Right lobe of liver (tissue), 6 donors: ENCODE measurements around the gene STARD8. TPM values are rescaled to one million over a fixed set of nuclear protein-coding genes. Genes with fewer than 3 reads are reported as not detected.

Experiments
- ATAC-seq, 4 donors: fragments of 200-7000 bp; cut with Tn5 transposase; one replicate each; pipeline ENCODE4 v1.9.1; 2020; ENCODE audit warnings: mild to moderate bottlenecking in 4 of 4, moderate library complexity in 4 of 4
- DNase-seq, 3 donors: peaks; one replicate each; pipeline ENCODE4 v3.0.0-alpha.2; 2020
- H3K27ac ChIP-seq, 3 donors: fragments of 200-600 bp; one replicate each; pipeline ENCODE4 v1.8.0; 2022
- H3K27me3 ChIP-seq, 2 donors: fragments of 200-600 bp; one replicate each; pipeline ENCODE4 v1.8.0; 2022
- H3K36me3 ChIP-seq, 4 donors: fragments of 200-600 bp; sonication (generic) in 1 of 4; one replicate each; pipeline versions ENCODE4 v1.5.1 to v1.8.0; 2017 to 2022; ENCODE audit warnings: control low read depth in 1 of 4
- H3K4me1 ChIP-seq, 4 donors: fragments of 200-600 bp; sonication (generic) in 1 of 4; one replicate each; pipeline versions ENCODE4 v1.5.1 to v1.8.0; 2017 to 2022; ENCODE audit warnings: control low read depth in 1 of 4
- H3K4me3 ChIP-seq, 3 donors: fragments of 200-600 bp; one replicate each; pipeline ENCODE4 v1.8.0; 2022
- H3K9me3 ChIP-seq, 4 donors: fragments of 200-600 bp; sonication (generic) in 1 of 4; one replicate each; pipeline versions ENCODE4 v1.5.1 to v1.8.0; 2017 to 2022; ENCODE audit warnings: control low read depth in 1 of 4
- POLR2A ChIP-seq: fragments of 450-650 bp; IDR thresholded peaks from one replicate; pipeline ENCODE4 v1.6.1; 2017; ENCODE audit warnings: antibody characterized with exemption, mild to moderate bottlenecking
- WGBS: methylation state at CpG from one replicate; pipeline ENCODE4 v1.1.6; 2018; ENCODE audit warnings: low coverage, low lambda C conversion rate; ENCODE audit not compliant: insufficient coverage; ENCODE audit errors: missing lambda C conversion rate; 5-methylcytosine and 5-hydroxymethylcytosine counted together
- intact Hi-C, 2 donors: fragments of 100-400 bp; cut with DNase I; formaldehyde crosslinking; loops; one replicate each; pipeline versions ENCODE4 v1.11.2 to v1.14.1; 2022
- total RNA-seq, 6 experiments: library from RNA; depleted of rRNA in 2 of 6; stranded (reverse); fragments of >200 nt in 2 of 6; fragmentation: NEBNext Ultra II Directional in 3 of 6; extraction: Animal tissue kit (Norgen Biotek cat#: 25700) in 3 of 6; gene quantifications; one replicate each; pipeline versions ENCODE4 v1.1.0 to v1.2.4, GENCODE V29; 2016 to 2023
- TF ChIP-seq, protein P1 (sequence below), 4 donors: fragments of 200-600 bp in 3 of 4; fragments of 450-650 bp in 1 of 4; IDR thresholded peaks; one replicate each; pipeline versions ENCODE4 v1.5.1 to v1.8.0; 2016 to 2022; ENCODE audit warnings: antibody characterized with exemption in 4 of 4, mild to moderate bottlenecking in 2 of 4
- donor health status: DM: no; HTN: yes; CAD: no.
- donor health status: DM: no; HTN: no; CAD: no.
- donor health status: DM: no; HTN: no; CAD: no.
- donor health status: DM: no; HTN: yes; CAD: no.
- donor health status: DM: no; HTN: yes; CAD: no.

Gene STARD8
- total RNA-seq, 6 experiments from 2014 or later = 6.6 to 11.5 (median 7.6) TPM

DNA sequence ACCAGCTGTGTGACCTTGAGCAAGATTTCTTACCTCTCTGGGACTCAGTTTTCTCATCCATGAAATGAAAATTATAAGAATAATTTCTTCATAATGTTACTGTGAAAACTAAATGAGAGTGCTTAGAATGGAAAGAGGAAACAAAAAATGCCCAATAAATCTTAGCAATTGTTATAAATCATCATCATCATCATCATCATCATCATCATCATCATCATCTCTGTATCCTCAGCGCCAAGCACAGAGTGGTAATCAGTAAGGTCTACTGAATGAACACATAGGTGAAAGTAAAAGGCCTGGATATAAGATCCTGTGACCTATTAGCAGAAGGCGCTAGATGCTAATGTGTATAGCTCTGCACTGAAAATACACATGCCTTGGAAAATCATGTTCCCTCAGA is 6.8 kb upstream of the STARD8 start:
- Histone ChIP-seq H3K36me3 (no peaks in the 10 kb centered on the region), H3K9me3 (no peaks in the 10 kb centered on the region), H3K4me1 (no peaks in the 10 kb centered on the region), H3K27ac (no peak overlapping the region), H3K4me3 (no peak overlapping the region), H3K27me3 (no peaks in the 10 kb centered on the region)
- intact Hi-C loops = no loop called here
- TF ChIP-seq, protein P1, sequence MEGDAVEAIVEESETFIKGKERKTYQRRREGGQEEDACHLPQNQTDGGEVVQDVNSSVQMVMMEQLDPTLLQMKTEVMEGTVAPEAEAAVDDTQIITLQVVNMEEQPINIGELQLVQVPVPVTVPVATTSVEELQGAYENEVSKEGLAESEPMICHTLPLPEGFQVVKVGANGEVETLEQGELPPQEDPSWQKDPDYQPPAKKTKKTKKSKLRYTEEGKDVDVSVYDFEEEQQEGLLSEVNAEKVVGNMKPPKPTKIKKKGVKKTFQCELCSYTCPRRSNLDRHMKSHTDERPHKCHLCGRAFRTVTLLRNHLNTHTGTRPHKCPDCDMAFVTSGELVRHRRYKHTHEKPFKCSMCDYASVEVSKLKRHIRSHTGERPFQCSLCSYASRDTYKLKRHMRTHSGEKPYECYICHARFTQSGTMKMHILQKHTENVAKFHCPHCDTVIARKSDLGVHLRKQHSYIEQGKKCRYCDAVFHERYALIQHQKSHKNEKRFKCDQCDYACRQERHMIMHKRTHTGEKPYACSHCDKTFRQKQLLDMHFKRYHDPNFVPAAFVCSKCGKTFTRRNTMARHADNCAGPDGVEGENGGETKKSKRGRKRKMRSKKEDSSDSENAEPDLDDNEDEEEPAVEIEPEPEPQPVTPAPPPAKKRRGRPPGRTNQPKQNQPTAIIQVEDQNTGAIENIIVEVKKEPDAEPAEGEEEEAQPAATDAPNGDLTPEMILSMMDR (IDR thresholded peaks at IDR 0.05) = no peak
- no peak for TF ChIP-seq POLR2A
- DNase-seq = no peak
- WGBS = 71% methylated on average over 2 of the region's 2 CpGs
- ATAC-seq = no peak

DNA sequence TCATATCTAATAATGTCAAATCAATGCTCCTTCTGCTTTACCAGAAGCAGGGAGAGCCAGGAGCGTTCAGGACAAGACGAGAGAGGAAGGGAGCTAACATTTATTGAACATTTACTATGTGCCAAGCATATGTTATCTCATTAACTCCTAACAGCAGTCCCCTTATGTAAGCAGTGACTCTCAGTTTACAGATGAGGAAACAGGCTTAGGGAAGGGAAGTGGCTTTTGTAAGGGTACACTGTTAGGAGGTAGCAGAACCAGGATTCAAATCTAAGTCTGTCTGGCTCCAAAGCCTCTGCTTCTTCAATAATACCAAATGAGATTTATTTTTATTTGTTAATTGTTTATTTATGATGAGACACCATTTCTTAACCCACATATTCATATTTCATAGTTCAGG is 2.6 kb upstream of the STARD8 start:
- Histone ChIP-seq H3K27me3 (no peaks in the 10 kb centered on the region), H3K4me3 (no peak overlapping the region), H3K27ac (no peak overlapping the region), H3K4me1 (no peaks in the 10 kb centered on the region), H3K9me3 (no peaks in the 10 kb centered on the region), H3K36me3 (no peaks in the 10 kb centered on the region)
- WGBS = 59% methylated on average over 2 of the region's 2 CpGs
- ATAC-seq (no peak), DNase-seq (no peak)
- TF ChIP-seq, protein P1 (IDR thresholded peaks at IDR 0.05) = no peak
- no peak for TF ChIP-seq POLR2A
- intact Hi-C loops = no loop called here

DNA sequence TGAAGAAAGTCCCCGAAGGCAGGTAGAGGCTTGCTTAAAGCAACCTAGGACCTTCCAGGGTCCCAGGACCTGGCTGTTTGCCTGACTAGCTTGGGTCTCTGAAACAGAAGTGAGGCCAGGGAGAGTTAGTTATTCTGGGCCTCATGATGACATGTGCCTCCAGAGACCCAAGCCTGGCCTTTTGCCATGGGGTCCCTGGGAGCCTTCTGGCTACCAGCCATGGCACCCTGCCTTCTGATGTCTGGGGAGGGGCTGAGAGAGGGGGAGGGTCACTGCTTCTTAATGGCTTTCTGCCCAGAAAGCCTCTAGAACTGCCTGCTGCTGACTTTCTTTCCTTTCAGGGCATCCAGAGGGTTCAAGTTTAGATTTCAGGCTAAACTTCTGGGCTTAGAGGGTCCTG is 1.0 kb upstream of the STARD8 start:
- no peaks in the 10 kb centered on the region for H3K36me3 ChIP-seq
- ATAC-seq (no peak), DNase-seq (no peak)
- H3K27ac ChIP-seq = no peak overlapping the region
- H3K9me3 ChIP-seq = no peaks in the 10 kb centered on the region
- H3K4me1 ChIP-seq = no peaks in the 10 kb centered on the region
- intact Hi-C loops = no loop called here
- TF ChIP-seq, protein P1 (IDR thresholded peaks at IDR 0.05) = no peak
- no peak for TF ChIP-seq POLR2A
- no peaks in the 10 kb centered on the region for H3K27me3 ChIP-seq
- WGBS = 80% methylated on average over 1 of the region's 1 CpG
- no peak overlapping the region for H3K4me3 ChIP-seq

DNA sequence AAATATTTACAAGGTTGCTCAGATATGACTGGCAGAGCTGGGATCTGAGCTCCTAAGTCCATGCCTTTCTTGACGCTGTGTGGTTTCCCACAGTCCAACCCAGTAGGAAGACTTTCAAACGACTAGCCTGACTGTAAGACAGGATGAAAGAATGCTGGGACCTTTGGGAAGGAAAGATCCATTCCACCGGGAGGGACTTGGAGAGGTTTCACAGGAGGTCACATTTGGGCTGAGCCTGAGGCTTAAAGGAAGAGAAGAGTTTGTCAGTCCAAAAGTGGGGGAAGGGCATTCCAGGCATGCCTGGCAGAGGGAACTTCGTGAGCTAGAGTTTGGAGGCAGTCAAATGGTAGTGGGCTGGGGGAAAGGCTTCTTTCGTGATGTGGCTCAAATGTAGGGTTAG is 1.5 kb downstream of the STARD8 start:
- TF ChIP-seq POLR2A = no peak
- TF ChIP-seq, protein P1 (IDR thresholded peaks at IDR 0.05) = no peak
- no peak overlapping the region for H3K4me3 ChIP-seq
- no peaks in the 10 kb centered on the region for H3K27me3 ChIP-seq
- intact Hi-C loops = no loop called here
- 38% methylated on average over 5 of the region's 5 CpGs for WGBS
- H3K4me1 ChIP-seq = no peaks in the 10 kb centered on the region
- no peak overlapping the region for H3K27ac ChIP-seq
- H3K9me3 ChIP-seq = no peaks in the 10 kb centered on the region
- no peaks in the 10 kb centered on the region for H3K36me3 ChIP-seq
- ATAC-seq (no peak), DNase-seq (no peak)

DNA sequence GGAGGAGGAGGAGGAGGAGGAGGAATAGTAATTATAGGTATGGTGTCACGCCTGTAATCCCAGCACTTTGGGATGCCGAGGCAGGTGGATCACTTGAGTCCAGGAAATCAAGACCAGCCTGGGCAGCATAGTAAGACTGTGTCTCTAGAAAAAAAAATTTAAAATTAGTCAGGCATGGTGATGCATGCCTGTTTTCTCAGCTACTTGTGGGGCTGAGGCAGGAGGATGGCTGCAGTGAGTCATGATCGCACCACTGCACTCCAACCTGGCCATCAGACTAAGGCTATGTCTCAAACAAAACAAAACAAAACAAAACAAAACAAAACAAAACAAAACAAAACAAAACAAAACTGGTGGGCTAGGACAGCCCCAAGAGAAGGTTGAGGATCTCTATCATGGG is 3.0 kb downstream of the STARD8 start:
- 84% methylated on average over 3 of the region's 3 CpGs for WGBS
- H3K4me3 ChIP-seq = no peak overlapping the region
- H3K36me3 ChIP-seq = no peaks in the 10 kb centered on the region
- no peaks in the 10 kb centered on the region for H3K4me1 ChIP-seq
- TF ChIP-seq POLR2A = no peak
- TF ChIP-seq, protein P1 (IDR thresholded peaks at IDR 0.05) = no peak
- no peak overlapping the region for H3K27ac ChIP-seq
- no peaks in the 10 kb centered on the region for H3K9me3 ChIP-seq
- DNase-seq = no peak
- no peaks in the 10 kb centered on the region for H3K27me3 ChIP-seq
- ATAC-seq = no peak
- intact Hi-C loops = no loop called here
